GM19455 (cell line): ENCODE results near the gene MYO1B.

ENCODE experiments used
- ATAC-seq: cut with Tn5 transposase; IDR thresholded peaks from one replicate; pipeline ENCODE4 v1.9.1; 2021; ENCODE audit not compliant: unreplicated experiment

Gene MYO1B

DNA sequence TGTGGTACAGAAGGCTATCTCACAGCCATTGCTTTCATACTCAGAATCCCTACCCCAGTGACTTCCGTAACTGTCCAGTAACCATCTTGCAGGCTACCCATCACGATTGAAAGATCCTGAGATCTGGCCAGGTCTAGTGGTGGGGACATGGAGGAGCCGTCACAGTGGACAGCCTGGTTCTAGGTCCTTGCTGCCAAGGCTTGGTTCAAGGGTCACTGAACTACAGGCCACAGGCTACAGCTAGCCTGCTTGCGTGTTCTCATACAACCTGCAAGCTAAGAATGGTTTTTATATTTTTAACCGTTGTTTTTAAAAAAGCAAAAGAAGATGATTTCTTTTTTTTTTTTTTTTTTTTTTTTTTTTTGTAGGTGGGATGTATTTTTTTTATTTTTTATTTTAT is 151.6 kb downstream of the MYO1B start:
- ATAC-seq = no peak

DNA sequence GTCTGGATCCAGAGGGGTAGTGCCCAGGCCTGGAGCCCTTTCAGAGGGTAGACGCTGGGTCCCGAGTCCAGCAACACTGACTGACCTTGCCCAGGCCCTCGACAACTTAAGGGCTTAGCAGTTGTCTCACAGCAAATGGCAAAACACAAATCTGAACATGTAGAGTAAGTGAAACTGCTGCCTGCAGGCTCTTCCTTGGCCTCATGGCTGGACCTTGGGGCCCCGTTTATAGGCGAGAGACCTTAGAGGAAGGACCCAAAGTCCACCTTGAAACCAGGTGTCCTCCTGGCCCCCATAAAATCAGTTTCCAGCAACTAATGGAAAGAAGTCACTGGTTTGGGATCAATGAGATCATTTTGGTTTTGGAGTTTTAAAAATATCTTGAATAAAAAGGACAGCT is 154.4 kb downstream of the MYO1B start:
- no peak for ATAC-seq

DNA sequence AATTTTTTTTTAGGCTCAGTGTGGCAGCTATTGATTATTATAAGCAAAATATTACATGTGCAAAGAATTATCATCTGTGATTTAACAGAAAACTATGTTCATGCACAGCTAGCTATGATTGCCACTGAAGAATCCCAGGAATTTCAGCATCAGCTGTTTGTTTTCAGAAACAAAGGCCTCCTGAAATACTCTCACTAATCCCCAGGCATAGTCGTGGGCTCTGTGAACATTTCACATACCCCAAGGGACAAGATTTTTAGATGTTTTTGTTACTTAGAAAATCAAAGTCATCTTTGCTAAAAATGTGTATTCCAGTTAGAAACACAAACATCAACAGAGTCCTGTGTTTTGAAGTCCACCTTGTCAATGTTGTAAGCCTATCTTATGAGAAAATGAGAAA is 156.1 kb downstream of the MYO1B start:
- no peak for ATAC-seq

DNA sequence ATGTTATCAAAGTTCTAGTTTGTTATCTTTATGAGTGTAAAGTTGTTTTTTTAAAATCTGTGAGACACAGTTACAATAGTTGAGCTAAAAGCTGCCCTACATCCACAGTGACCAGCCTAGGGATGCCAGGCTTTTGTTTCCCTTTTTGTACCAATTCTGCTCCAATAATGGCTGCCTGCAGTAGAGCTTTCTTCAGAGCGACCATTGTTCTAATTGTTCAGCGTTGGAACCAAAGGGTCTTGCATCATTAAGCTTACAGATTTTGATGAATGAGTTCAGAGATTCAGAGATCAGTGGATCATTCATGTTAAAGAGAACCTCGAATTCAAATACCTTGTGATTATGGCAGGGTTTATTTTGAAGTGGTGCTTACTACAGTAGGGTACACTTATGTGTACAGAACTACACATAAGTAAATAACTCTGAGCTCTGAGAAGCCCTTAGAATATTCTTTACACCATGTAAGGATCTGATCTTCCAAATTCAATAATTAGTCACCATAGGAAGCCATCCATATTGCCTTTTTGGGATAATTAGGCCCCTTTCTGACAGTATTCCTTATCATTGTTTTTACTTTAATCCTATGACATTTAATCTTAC is 157.9 kb downstream of the MYO1B start:
- ATAC-seq = no peak

DNA sequence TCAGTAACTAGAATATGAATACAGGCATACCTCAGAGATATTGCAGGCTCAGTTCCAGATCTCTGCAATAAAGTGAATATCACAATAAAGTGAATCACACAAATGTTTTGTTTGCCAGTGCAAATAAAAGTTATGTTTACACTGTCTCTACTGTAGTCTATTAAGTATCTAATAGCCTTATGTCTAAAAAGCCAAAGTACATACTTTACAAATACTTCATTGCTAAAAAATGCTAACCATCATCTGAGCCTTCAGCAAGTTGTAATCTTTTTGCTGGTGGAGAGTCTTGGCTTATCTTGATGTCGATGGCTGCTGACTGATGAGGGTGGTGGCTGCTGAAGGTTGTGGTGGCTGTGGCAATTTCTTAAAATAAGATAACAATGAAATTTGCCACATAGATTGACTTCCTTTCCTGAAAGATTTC is 159.4 kb downstream of the MYO1B start:
- no peak for ATAC-seq

DNA sequence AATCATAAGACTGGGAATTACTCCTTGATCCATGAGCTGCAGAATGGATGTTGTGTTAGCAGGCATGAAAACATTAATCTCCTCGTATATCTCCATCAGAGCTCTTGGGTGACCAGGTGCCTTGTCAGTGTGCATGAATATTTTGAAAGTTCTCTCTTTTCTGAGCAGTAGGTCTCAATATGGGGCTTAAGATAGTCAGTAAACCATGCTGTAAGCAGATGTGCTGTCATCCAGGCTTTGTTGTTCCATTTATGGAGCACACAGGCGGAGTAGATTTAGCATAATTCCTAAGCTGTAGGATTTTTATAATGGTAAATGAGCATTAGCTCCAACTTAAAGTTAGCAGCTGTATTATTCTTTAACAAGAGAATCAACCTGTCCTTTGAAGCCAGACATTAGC is 160.3 kb downstream of the MYO1B start:
- no peak for ATAC-seq

DNA sequence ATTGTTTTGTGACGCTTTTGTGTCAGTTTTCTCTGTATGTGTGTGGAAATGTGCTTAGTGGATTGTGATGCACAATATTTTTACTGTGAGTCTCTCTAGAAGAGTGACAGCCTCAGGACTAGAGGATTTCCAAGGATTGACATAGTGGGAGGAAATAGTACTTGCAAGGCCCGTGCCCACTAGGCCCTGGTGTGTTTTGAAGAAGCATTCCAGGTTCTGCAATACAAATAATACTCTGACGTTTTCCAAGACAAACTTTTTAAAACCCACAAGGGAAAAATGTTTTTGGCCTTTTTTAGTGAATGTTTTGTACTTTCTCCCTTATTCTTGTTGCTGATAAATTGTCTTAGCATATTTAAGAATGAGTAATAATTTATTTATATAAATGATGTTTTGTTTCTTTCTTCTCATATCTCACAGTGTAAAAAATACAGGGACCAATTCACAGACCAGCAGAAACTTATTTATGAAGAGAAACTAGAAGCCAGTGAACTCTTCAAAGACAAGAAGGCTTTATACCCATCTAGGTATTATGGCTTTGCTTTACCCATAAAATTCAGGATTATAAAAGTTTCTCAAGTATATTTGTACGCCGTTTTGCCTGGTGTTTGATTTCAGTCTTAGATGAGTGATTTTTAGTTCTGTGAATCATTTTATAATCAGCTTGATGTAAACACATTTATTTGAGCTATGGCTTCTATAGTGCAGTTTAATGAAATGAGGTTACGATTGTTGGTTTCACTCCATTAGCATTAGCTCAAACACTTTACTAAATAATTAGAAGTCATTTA is 165.6 kb downstream of the MYO1B start:
- ATAC-seq = no peak

DNA sequence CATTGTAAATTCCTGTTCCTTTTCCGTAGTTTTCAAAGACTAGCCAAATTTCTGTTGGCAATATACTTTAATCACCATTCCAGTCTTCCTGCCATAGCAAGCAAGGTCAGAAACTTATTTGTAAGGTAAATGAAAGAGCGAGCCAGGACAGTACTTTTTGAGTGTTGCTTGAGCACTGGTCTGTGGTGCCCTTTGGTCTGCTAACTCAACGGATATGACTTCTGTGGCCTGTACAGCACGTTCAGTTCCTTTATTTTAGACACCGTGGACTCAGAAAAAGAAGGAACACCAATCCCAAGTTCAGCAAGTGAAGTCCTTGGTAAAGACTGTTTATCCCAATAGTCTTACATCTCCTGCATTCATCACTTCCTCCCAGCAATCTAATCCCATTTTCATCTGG is 166.3 kb downstream of the MYO1B start:
- ATAC-seq = no peak

DNA sequence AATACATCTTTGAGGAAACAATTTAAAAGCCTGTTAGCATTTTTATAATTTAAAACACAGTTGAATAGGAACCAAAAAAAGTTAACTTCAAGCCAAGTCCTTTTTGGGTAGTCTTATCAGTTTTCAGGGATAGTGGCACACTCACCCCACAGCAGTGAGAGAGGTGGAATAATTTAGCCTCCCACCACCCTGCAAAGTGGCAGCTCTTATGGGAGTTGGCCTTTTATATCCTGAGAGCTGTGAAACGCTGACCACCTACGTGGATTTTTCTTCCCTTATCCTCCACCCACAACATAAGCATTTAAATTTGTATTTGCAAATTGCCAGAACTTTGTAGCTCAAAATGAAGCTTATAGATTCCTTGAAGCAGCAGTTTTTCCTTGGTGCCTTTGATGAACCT is 167.1 kb downstream of the MYO1B start:
- no peak for ATAC-seq

DNA sequence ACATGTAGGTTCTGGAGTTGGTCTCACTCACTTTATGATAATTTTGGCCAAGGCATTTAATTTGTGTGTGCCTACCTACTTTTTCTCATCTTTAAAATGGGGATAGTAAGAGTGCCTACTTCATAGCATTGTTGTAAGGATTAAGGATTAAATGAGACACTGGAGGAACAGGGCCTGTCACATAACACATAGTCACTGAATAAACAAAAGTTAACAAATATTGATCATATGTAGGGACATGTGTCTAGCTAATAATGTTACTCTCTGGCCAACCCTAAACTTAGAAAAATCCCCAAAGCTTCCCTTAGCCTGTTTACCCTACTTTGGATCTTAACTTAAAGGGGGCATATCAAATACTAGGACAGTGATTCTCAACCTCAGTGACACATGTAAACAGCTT is 169.9 kb downstream of the MYO1B start:
- ATAC-seq = no peak

DNA sequence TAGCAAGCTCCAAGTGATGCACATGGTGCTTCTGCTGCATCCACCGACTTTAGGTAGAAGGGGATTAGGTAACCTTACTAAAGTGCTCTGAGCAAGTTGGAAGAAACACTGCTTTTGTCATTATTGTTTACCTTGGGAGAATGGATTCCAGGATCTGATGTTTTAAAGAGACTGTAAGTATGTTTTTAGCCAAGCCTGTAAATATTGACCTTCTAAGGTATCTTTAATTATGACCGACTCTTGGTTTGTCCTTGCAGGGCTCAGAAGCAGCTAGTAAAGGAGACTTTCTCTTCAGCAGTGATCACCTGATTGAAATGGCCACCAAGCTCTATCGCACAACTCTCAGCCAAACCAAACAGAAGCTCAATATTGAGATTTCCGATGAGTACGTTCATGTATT is 170.7 kb downstream of the MYO1B start:
- no peak for ATAC-seq

DNA sequence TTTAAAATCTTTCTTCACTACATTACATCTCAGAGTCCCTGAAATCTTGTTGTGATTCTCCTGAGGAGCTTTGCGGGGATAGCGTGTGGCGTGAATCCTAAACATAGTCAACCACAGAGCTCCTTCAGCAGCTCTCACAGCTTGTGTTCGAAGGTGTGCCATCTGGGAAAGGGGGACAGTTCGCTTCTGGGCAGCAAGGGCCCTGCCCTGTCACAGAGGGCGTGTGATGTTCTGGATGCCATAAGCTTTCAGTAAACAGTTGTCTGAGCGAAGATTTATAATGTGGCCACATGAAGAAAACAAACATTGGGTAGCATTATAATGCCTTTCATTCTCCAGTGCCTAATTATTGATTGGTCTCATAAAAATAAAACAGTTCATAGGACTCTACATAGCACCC is 172.5 kb downstream of the MYO1B start:
- no peak for ATAC-seq

DNA sequence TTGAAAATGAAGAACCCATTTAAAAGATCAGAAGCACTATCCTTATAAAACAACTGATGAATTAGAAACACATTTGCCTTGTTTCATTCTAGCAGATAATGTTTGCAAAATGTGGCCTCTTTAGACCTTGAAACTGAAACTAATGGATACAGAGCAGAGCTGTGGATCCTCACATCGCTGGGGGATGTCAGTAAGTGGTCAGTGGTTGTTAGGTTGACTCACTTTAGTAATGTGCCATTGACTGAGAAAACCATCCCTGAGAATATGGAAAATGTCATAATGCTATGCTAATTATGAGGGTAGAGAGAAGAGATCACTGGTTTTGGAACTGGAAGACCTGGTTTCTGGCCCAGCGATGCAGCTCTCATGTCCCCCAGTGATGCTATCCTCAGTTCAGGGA is 176.7 kb downstream of the MYO1B start:
- ATAC-seq = no peak

DNA sequence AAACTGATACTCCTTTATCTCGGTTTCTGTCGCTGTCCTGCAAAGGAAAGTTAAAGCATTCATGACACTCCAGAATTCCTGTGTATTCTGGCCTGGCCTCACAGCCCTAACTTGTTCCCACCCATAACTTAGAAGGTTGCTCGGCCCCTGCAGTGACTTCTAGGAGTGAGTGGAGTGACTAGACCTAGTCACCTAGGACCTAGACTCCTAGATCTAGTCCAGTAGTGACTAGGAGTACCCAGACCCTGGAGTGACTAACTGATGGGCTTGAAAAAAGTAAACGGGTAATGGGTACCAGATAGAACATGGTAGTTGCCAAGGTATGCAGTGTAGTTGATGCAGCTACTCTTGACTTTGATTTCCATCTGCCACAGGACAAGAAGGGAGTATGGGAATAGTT is 181.8 kb downstream of the MYO1B start:
- no peak for ATAC-seq

DNA sequence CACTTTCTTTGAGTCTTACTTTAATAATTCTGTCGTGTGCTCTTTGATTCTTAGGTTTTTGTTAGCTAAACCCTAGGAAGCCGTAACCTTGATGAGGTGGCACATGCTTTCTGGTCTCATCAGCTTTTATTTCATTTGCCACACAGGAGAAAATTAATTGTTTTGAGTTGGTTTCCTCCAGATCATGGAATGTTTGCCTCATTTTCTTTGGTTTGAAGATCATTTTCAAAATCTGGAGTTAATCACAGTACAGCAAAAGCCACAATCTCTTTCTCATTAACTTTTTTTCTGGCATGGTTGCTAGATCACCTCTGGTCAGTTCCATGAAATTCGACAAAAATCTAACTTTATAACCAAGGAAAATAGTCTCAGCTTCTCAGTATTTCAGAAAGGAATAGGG is 182.9 kb downstream of the MYO1B start:
- ATAC-seq = no peak

DNA sequence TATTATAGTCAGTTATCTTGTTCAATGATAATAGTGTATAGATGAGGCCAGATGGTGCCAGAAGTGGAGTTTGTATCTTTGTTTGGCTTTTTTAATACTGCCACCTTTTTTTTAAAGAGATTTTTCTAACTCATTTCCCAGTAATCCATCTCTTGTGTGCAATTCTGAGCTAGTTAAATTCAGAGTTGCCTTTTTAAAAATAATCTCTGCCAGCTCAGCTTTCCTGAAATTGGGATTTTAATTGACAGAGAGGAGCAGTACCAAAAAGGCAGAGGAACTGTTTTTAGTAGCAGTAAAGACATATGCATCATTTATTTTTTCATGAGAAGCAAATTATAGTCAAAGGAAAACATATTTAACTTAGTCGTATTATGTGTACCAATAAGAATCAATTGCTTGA is 185.3 kb downstream of the MYO1B start:
- ATAC-seq = no peak

DNA sequence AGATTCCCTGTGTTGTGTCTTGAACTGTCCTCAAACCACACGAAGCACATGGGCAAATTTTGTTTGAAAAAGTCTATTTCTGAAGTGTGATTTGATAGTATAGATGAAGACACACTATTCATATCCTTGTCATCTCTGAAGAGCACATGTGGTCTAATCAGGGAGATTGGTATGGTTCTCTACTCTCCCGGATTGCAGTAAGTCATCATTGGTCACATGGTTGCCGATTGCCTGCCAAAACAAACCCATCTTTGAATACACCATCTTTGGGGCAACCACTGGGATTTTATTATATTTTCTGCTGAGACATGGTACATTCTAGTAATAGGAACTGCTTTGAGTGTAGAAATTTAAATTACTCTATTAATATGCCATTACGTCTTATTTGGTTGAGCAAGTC is 186.9 kb downstream of the MYO1B start:
- no peak for ATAC-seq

DNA sequence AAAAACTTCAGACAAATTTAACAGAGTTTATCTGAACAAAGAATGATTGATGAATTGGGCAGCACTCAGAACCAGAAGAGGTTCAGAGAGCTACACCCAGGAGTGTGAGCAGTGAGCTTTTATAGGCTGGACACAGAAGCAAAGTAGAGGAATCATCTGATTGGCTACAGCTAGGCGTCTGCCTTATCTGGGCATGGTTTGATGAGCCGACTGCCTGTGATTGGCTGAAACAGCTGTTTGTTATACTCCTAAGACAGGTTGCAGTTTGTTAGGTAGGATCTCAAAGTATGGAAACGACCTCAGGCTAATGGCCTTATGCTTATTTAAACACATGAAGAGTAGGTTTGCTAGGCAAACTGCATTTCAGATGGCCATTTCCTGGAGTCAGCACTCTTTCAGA is 188.9 kb downstream of the MYO1B start:
- no peak for ATAC-seq

DNA sequence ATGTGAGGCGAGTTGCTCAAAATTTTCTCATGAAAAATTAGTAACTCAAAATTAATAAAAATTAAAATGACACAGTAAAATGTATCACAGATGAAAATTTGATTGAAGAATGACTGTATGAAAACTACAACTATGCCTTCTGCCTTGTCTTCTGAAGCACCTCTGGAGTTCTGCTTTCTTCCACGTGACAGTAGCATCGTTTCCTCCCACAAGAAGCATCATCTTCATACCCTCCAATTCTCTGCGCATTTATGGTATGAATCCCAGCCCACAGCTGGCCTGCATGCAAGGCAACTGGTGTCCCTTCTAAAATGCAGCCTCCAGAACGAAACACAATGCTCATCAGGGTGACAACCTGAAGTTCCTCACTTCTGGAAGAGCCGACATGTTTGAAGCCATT is 189.9 kb downstream of the MYO1B start:
- ATAC-seq = no peak

DNA sequence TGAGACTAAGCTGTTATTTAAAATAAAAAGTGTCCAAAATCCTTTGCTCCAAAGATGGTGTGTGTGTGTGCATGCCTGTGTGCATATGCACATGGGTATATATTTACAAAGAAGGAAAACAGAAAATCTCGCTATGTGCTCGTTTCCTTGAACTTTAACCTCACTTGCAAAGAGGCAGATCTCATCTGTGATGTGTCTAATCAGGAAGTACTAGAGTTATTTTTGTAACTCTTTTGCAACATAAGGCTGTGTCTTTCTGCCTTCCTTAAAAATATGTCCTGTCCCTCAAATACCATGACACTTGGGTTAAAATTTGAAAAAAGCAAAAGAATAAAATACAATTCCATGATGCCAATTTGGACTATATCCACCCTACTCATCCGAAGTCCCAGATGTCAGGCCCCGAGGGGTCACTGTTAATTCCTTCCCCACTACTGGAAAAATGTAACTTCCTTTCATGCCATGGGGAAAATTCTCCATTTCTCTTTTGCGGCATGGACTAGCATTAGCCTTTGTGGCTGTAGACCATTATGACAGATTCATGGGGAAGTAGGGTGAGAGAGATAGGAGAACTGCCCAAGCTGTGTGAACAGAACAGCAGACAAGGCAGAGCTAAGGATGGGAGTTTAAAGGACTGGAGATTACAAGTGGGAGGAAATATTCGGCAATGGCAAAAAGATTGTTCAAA is 191.3 kb downstream of the MYO1B start:
- no peak for ATAC-seq

DNA sequence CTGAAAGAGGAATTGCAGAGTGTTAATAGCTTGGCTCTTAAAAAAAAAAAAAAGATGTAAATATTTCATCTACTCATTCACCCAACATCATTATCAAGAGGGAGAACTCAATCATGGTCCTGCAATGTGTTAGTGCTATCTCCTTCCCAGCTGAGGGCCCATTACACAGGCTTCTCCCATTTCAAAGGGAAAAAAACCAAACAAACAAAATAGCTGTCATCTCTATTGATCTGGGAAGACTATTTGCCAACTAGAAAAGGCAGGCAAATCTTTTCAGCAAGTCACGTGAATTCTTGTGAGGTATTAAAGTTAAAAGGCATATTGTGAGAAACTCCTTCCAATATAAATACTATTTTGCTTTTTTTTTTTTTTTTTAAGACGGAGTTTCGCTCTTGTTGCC is 194.3 kb downstream of the MYO1B start:
- no peak for ATAC-seq

DNA sequence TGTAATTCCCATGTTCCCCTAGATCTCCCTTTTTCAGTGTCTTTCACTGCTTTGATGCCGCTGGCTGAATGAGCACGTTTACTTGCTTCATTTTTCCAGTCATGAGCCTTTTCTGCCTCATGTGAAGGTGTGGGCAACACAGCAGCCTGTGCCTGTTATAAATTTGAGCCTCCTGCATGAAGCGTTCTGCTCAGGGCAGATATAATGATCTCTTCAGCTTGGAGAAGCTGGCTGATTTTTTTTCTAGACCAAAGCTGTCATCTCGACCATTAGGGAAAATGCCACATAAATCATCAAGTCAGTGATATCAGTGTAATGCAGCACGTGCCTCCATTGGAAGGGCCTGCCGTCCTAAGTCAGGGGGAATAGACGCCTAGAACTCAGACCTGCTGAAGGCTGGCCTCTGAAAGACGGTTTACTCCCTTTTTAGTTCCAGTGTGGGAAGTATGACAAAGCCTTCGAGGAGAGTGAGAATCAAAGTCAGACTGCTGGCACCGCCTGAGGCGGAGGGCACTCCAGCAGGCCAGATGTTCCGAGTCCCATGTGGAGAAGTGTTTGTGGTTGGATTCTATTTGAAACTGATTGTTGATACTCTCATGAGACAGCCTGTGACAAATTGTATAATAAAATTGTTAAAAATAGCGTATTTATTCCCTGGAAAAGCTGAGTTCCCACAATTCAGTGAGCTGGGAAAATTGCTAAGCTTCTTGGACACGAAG is 196.5 kb downstream of the MYO1B start:
- no peak for ATAC-seq
